Measurements from ENCODE around the gene FRAS1.

DNA sequence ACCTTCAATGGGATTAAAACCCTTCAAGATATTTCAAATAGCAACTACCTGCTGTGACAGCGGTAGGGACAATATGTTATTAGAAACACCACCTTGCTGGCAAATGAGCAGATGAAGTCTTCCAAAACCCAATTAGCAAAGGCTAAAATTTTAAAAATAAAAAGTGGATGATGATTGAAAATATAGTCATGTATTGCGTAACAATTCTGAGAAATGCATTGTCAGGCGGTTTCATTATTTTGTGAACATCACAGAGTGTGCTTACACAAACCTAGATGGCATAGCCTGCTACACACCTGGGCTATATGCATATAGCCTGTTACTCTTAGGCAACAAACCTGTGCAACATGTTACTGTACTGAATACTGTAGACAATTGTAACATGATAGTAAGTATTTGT lies 403.2 kb downstream of the FRAS1 start:
- TF ChIP-seq, protein P1, sequence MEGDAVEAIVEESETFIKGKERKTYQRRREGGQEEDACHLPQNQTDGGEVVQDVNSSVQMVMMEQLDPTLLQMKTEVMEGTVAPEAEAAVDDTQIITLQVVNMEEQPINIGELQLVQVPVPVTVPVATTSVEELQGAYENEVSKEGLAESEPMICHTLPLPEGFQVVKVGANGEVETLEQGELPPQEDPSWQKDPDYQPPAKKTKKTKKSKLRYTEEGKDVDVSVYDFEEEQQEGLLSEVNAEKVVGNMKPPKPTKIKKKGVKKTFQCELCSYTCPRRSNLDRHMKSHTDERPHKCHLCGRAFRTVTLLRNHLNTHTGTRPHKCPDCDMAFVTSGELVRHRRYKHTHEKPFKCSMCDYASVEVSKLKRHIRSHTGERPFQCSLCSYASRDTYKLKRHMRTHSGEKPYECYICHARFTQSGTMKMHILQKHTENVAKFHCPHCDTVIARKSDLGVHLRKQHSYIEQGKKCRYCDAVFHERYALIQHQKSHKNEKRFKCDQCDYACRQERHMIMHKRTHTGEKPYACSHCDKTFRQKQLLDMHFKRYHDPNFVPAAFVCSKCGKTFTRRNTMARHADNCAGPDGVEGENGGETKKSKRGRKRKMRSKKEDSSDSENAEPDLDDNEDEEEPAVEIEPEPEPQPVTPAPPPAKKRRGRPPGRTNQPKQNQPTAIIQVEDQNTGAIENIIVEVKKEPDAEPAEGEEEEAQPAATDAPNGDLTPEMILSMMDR (IDR thresholded peaks at IDR 0.05) = no peak
- no peak for TF ChIP-seq POLR2A (IDR thresholded peaks at IDR 0.05)
